ENCODE data around the gene BMAL1.
"Not testable (repeated sequence)": the region's sequence is repeated elsewhere in the genome, so short reads cannot be mapped to it uniquely, and the experiment has no call there.

BMAL1 gene

GRCh38 chr11:13382751-13383150 is 105.2 kb downstream of the BMAL1 start:
- no peak for DNase-seq (ENCODE audit: low spot score)

DNA sequence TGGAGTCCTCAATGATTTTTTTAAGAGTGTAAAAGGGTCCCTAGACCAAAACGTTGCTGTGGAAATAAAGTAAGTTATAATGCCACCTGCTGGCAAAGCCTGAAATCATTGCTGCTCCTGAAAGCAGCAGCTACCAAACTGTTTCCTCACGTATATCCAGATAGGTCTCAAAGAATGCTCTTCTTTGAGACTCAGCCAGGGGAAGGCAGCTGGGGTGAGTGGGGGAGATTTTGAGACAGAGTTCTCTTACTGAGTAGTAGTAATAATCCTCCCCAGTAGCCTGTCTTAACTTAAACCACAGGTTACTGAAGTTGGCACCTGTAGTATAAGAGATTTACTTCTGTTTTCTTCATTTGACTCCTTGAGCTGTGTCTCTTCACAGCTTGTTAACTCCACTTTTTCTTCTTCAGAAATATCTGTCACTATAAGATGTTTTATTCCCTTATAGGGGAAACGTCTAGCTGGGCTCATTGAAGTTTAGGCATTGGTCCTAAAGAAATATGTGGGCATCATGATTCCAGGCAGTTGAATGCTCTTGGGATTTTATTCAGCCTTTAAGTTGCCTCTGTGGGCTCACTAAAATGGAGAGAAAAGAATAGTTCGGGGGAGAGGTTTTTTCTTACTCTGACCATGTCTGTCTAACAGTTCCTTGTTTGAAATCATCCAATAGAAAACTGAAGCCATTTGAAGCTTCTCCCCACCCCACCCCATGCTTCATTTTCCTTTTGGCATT is 107.5 kb downstream of the BMAL1 start:
- DNase-seq (ENCODE audit: low spot score): peak; percentile 47

DNA sequence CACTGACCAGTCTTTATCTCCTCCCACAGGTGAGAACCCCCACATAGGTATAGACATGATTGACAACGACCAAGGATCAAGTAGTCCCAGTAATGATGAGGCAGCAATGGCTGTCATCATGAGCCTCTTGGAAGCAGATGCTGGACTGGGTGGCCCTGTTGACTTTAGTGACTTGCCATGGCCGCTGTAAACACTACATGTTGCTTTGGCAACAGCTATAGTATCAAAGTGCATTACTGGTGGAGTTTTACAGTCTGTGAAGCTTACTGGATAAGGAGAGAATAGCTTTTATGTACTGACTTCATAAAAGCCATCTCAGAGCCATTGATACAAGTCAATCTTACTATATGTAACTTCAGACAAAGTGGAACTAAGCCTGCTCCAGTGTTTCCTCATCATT is 109.0 kb downstream of the BMAL1 start:
- DNase-seq (ENCODE audit: low spot score): no peak

GRCh38 chr11:13388741-13389140 is 111.2 kb downstream of the BMAL1 start:
- no peak for DNase-seq (ENCODE audit: low spot score)

DNA sequence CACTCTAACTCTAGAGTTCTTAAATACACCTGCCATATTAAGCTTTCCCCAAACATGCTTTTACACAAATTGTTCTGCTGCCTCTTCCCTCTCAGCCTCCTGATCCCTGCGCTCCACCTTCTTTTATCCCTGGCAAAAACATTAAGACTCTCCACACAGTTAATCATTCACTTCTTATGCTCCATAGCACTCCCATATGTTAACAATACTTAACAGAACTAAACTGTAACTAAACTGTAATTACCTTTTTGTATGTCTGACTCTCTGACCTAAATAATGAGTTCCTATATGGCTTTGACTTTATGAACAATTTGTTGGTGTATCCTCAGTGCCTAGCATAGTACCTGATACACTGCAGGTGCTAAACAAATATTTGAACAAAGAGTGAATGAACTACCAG is 113.6 kb downstream of the BMAL1 start:
- no peak for DNase-seq (ENCODE audit: low spot score)

DNA sequence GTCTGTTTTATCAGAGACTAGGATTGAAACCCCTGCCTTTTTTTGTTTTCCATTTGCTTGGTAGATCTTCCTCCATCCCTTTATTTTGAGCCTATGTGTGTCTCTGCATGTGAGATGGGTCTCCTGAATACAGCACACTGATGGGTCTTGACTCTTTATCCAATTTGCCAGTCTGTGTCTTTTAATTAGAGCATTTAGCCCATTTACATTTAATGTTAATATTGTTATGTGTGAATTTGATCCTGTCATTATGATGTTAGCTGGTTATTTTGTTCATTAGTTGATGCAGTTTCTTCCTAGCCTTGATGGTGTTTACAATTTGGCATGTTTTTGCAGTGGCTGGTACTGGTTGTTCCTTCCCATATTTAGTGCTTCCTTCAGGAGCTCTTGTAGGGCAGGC is 120.7 kb downstream of the BMAL1 start:
- not testable (repeated sequence) for DNase-seq (ENCODE audit: low spot score)

DNA sequence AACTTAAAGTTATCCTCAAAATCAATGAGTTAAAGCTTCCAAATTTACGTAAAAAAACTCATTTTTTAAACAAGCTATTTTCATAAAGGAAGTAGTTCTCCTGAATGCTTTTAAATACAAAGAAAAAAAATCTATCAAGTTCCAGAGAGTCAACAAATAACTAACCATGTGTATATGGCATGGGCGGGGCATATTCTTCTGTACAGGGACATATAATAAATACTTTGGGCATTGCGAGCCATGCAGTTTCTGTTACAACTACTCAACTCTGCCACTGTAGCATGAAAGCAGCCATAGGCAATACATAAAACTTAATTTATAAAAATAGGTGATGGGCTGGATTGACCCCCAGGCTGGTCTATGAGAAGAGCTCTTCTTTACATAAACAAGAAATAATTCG is 127.6 kb downstream of the BMAL1 start:
- DNase-seq (ENCODE audit: low spot score): no peak

DNA sequence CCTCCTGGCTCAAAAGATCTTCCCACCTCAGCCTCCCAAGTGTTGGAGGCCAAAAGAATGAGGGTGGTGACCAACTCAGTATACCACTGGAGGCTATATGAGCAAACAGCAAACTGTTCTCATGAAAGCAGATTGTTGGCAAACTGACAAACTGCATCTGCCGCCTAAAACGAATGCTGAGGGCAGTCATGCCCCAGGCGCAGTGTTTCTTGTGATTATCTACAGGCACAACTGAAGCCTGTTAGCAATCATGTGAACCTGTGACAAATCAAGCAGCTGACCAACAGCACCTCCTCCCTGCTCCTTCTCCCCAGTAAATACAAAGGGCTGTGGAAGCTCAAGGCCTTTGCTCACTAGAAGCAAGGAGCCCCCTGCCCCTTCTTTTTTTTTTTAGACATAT is 137.6 kb downstream of the BMAL1 start:
- DNase-seq (ENCODE audit: low spot score): no peak

GRCh38 chr11:13421561-13421960 is 144.0 kb downstream of the BMAL1 start:
- DNase-seq (ENCODE audit: low spot score): no peak

DNA sequence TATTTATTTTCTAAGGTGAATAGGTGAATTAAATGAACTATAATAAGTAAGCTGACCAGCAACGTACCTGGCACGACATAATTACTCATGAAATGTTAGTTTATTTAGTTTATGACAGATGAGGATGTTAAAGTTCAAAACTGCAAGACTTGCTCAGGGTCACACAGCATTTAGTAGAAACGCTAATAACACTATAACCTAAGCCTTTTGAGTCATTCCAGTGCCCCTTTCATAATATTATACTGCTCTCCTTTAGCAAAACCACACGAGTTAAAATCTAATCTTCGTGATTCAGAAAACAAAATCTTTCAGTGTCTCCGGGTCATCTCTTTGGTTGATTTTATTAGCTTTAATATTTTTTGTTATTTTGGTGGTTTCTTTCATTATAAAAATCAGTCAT is 145.8 kb downstream of the BMAL1 start:
- DNase-seq (ENCODE audit: low spot score): no peak

DNA sequence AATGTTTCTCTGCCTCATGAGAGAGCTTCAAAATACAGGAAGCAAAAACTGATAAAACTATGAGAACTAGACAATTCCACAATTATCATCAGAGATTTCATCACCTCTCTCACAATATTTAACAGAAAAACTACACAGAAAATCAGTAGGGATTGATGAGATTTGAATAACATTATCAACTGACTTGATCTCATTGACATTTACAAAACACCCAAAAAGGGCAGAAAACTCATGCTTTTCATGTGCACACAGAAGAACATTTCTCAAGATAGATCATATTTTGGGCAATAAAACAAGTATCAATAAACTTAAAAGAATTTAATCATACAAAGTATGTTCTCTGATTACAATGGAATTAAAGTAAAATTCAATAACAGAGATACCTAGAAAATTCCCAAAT is 149.8 kb downstream of the BMAL1 start:
- DNase-seq (ENCODE audit: low spot score): no peak

DNA sequence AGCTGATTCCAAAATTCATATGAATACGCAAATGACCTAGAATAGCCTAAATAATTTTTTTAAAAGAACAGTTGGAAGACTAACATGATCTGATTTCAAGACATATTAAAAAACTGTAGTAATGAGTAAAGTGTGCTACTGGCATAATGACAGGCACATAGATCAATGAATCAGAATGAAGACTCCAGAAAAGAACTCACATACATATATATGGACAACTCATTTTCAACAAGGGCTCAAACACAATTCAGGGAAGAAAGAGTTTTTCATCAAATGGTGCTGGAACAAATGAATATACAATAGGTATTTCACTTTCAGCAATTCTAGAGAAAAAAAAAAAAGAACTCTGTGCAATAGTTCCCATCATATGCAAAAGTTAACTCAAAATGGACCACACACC is 151.7 kb downstream of the BMAL1 start:
- no peak for DNase-seq (ENCODE audit: low spot score)

- DNase-seq (ENCODE audit: low spot score): no peak
Measured at GRCh38 chr11:13429836-13430235, 152.2 kb downstream of the BMAL1 start.

GRCh38 chr11:13433437-13433836 is 155.8 kb downstream of the BMAL1 start:
- DNase-seq (ENCODE audit: low spot score): no peak

GRCh38 chr11:13434247-13435205 is 156.9 kb downstream of the BMAL1 start:
- no peak for DNase-seq (ENCODE audit: low spot score)

GRCh38 chr11:13436836-13437235 is 159.2 kb downstream of the BMAL1 start:
- not testable (repeated sequence) for DNase-seq (ENCODE audit: low spot score)
